H9 (cell line): ENCODE results near the gene DHCR7. TPM values are rescaled to one million over a fixed set of nuclear protein-coding genes. Genes with fewer than 3 reads are reported as not detected.

Experiments used
- DNase-seq: peaks from one replicate; pipeline ENCODE4 v3.0.0-alpha.2; 2017
- H2AFZ ChIP-seq: one replicate; pipeline ENCODE4 v1.6.1; 2013; ENCODE audit warnings: mild to moderate bottlenecking, low read length, control low read depth, moderate library complexity
- H2AK5ac ChIP-seq: 2 replicates; pipeline ENCODE4 v1.6.1; 2013; ENCODE audit warnings: low read length, control low read depth, mixed read lengths; ENCODE audit not compliant: insufficient read length
- H2BK120ac ChIP-seq: one replicate; pipeline ENCODE4 v1.6.1; 2013; ENCODE audit warnings: low read depth, mild to moderate bottlenecking, low read length, control low read depth, inconsistent platforms; ENCODE audit not compliant: poor library complexity, severe bottlenecking
- H2BK12ac ChIP-seq: 2 replicates; pipeline ENCODE4 v1.6.1; 2013; ENCODE audit warnings: low read length, control low read depth, mixed read lengths, low read depth; ENCODE audit not compliant: insufficient read length
- H2BK15ac ChIP-seq: 2 replicates; pipeline ENCODE4 v1.6.1; 2013; ENCODE audit warnings: low read depth, low read length, control low read depth
- H2BK20ac ChIP-seq: one replicate; pipeline ENCODE4 v1.6.1; 2013; ENCODE audit warnings: low read depth, mild to moderate bottlenecking, low read length, control low read depth, inconsistent platforms; ENCODE audit not compliant: poor library complexity, severe bottlenecking
- H2BK5ac ChIP-seq: 2 replicates; pipeline ENCODE4 v1.6.1; 2013; ENCODE audit warnings: low read length, control low read depth, mixed read lengths; ENCODE audit not compliant: insufficient read length
- H3K14ac ChIP-seq: 2 replicates; pipeline ENCODE4 v1.6.1; 2013; ENCODE audit warnings: low read length, control low read depth; ENCODE audit not compliant: insufficient read depth
- H3K18ac ChIP-seq: 2 replicates; pipeline ENCODE4 v1.6.1; 2013; ENCODE audit warnings: low read depth, mild to moderate bottlenecking, mixed read lengths, low read length, control low read depth; ENCODE audit not compliant: insufficient read length
- H3K23ac ChIP-seq: 2 replicates; pipeline ENCODE4 v1.6.1; 2013; ENCODE audit warnings: low read length, control low read depth, mixed read lengths, low read depth; ENCODE audit not compliant: insufficient read length
- H3K23me2 ChIP-seq: 2 replicates; pipeline ENCODE4 v1.6.1; 2013; ENCODE audit warnings: low read depth, mild to moderate bottlenecking, mixed read lengths, low read length, control low read depth; ENCODE audit not compliant: insufficient read length, poor library complexity, severe bottlenecking
- H3K27ac ChIP-seq: 2 replicates; pipeline ENCODE4 v1.5.1; 2013; ENCODE audit warnings: low read length, control low read depth, mixed read lengths, low read depth; ENCODE audit not compliant: insufficient read length
- H3K27me3 ChIP-seq: 2 replicates; pipeline ENCODE4 v1.6.1; 2013; ENCODE audit warnings: low read length, control low read depth, inconsistent platforms; ENCODE audit not compliant: insufficient read depth
- H3K4ac ChIP-seq: 2 replicates; pipeline ENCODE4 v1.6.1; 2013; ENCODE audit warnings: low read depth, mild to moderate bottlenecking, control low read depth, inconsistent platforms, low read length, moderate library complexity
- H3K4me1 ChIP-seq: 2 replicates; pipeline ENCODE4 v1.6.1; 2013; ENCODE audit warnings: low read length, control low read depth, inconsistent platforms; ENCODE audit not compliant: insufficient read depth
- H3K4me2 ChIP-seq: 2 replicates; pipeline ENCODE4 v1.6.1; 2013; ENCODE audit warnings: low read length, control low read depth, mixed read lengths; ENCODE audit not compliant: insufficient read length, insufficient read depth
- H3K56ac ChIP-seq: 2 replicates; pipeline ENCODE4 v1.6.1; 2013; ENCODE audit warnings: low read depth, mild to moderate bottlenecking, mixed read lengths, low read length, control low read depth; ENCODE audit not compliant: insufficient read length
- H3K79me1 ChIP-seq: 2 replicates; pipeline ENCODE4 v1.6.1; 2013; ENCODE audit warnings: low read depth, mild to moderate bottlenecking, moderate library complexity, low read length, control low read depth, inconsistent platforms; ENCODE audit not compliant: insufficient read depth, poor library complexity, severe bottlenecking
- H3K79me2 ChIP-seq: 2 replicates; pipeline ENCODE4 v1.6.1; 2013; ENCODE audit warnings: low read length, control low read depth, inconsistent platforms; ENCODE audit not compliant: insufficient read depth
- H3K9ac ChIP-seq: 2 replicates; pipeline ENCODE4 v1.6.1; 2013; ENCODE audit warnings: low read length, control low read depth, mixed read lengths; ENCODE audit not compliant: insufficient read length; ENCODE audit errors: extremely low read depth
- H3K9me3 ChIP-seq: one replicate; pipeline ENCODE4 v1.6.1; 2013; ENCODE audit warnings: low read depth, low read length, inconsistent platforms; ENCODE audit not compliant: control insufficient read depth
- H3T11ph ChIP-seq: one replicate; pipeline ENCODE4 v1.6.1; 2013; ENCODE audit warnings: mild to moderate bottlenecking, low read length, control low read depth, inconsistent platforms
- H4K20me1 ChIP-seq: one replicate; pipeline ENCODE4 v1.6.1; 2013; ENCODE audit not compliant: control insufficient read depth, insufficient read length, insufficient read depth
- H4K5ac ChIP-seq: 2 replicates; pipeline ENCODE4 v1.6.1; 2013; ENCODE audit warnings: low read depth, mild to moderate bottlenecking, mixed read lengths, low read length, control low read depth; ENCODE audit not compliant: insufficient read length
- H4K8ac ChIP-seq: replicated peaks from 2 replicates; pipeline ENCODE4 v1.6.1; 2013; ENCODE audit warnings: low read length, control low read depth, mixed read lengths, low read depth; ENCODE audit not compliant: insufficient read length
- H4K91ac ChIP-seq: 2 replicates; pipeline ENCODE4 v1.6.1; 2013; ENCODE audit warnings: low read depth, mild to moderate bottlenecking, moderate library complexity, mixed read lengths, low read length, control low read depth; ENCODE audit not compliant: insufficient read length
- H3K27ac Mint-ChIP-seq, 3 experiments: 2 replicates in 2 of 3; 3 replicates in 1 of 3; pipeline ENCODE4 v1.8.0; 2020 to 2021; ENCODE audit warnings: mixed read lengths in 3 of 3, mild to moderate bottlenecking in 1 of 3, moderate library complexity in 1 of 3
- H3K27me3 Mint-ChIP-seq: 2 replicates; pipeline ENCODE4 v1.8.0; 2021; ENCODE audit warnings: low read depth, mild to moderate bottlenecking, moderate library complexity, mixed read lengths
- H3K36me3 Mint-ChIP-seq, 3 experiments: 2 replicates in 2 of 3; 3 replicates in 1 of 3; pipeline ENCODE4 v1.8.0; 2020 to 2021; ENCODE audit warnings: low read depth in 3 of 3, mixed read lengths in 3 of 3; ENCODE audit not compliant: insufficient read depth in 1 of 3
- H3K4me1 Mint-ChIP-seq, 2 experiments: 2 replicates each; pipeline ENCODE4 v1.8.0; 2020; ENCODE audit warnings: mixed read lengths in 2 of 2
- H3K4me3 Mint-ChIP-seq, 2 experiments: 2 replicates in 1 of 2; 3 replicates in 1 of 2; pipeline ENCODE4 v1.8.0; 2020 to 2021; ENCODE audit warnings: mild to moderate bottlenecking in 2 of 2, mixed read lengths in 2 of 2, moderate library complexity in 1 of 2
- H3K9me3 Mint-ChIP-seq, 2 experiments: 2 replicates in 1 of 2; 3 replicates in 1 of 2; pipeline ENCODE4 v1.8.0; 2020; ENCODE audit warnings: mild to moderate bottlenecking in 2 of 2, mixed read lengths in 2 of 2, moderate library complexity in 1 of 2
- CTCF ChIP-seq: fragments of 200-600 bp; sonication (generic); conservative IDR thresholded peaks from 3 replicates; pipeline ENCODE4 v1.8.0; 2021; ENCODE audit warnings: antibody characterized with exemption, mild to moderate bottlenecking
- WGBS: extraction: QIAGEN DNeasy Blood & Tissue Kit; methylation state at CpG from one replicate; pipeline ENCODE4 v1.1.7; 2013; ENCODE audit warnings: missing lambda C conversion rate, low lambda C conversion rate, mixed read lengths; ENCODE audit not compliant: insufficient read length; ENCODE audit errors: extremely low coverage; 5-methylcytosine and 5-hydroxymethylcytosine counted together
- total RNA-seq: library from RNA; stranded (reverse); gene quantifications from 2 replicates; pipeline ENCODE4 v1.2.1, GENCODE V29; 2021

The DHCR7 gene
- total RNA-seq, 1 experiment from 2014 or later, result 124 TPM

- H3K9me3 ChIP-seq, result no peaks in the 10 kb centered on the region
- H3K79me2 ChIP-seq, result no peaks in the 10 kb centered on the region
- no peaks in the 10 kb centered on the region for H3K9me3 Mint-ChIP-seq
- H2BK5ac ChIP-seq, result no peak overlapping the region
- peaks cover 19 to 53% (median 47%) of the 10 kb centered on the region in 3 experiments for H3K36me3 Mint-ChIP-seq
- no peak overlapping the region for H4K5ac ChIP-seq
- no peak overlapping the region for H3K4ac ChIP-seq
- H2BK20ac ChIP-seq, result no peak overlapping the region
- H2BK15ac ChIP-seq, result no peak overlapping the region
- H3K79me1 ChIP-seq, result no peaks in the 10 kb centered on the region
- H3K4me1 ChIP-seq, result no peaks in the 10 kb centered on the region
- H3K56ac ChIP-seq, result no peak overlapping the region
- H4K20me1 ChIP-seq, result no peaks in the 10 kb centered on the region
- H3K9ac ChIP-seq, result no peak overlapping the region
- H4K8ac ChIP-seq, result no peak overlapping the region
- no peak for TF ChIP-seq CTCF
- H3K4me2 ChIP-seq, result no peak overlapping the region
- no peak overlapping the region for H3K14ac ChIP-seq
- H3K23ac ChIP-seq, result no peak overlapping the region
- H4K91ac ChIP-seq, result no peak overlapping the region
- H2AFZ ChIP-seq, result no peak overlapping the region
- H2AK5ac ChIP-seq, result no peak overlapping the region
- H3K27me3 ChIP-seq, result no peaks in the 10 kb centered on the region
- H3K23me2 ChIP-seq, result no peaks in the 10 kb centered on the region
- no peak overlapping the region for H3K18ac ChIP-seq
- H3K27ac Mint-ChIP-seq, result peak overlapping the region in 1 of 3 experiments; percentile 40; a peak in 2 of 7 replicates
- no peak for DNase-seq
- no peak overlapping the region for H2BK12ac ChIP-seq
- H3K4me1 Mint-ChIP-seq, result peaks cover 0 to 3% of the 10 kb centered on the region in 2 experiments; a peak in 1 of 4 replicates
- no peak overlapping the region for H3K27ac ChIP-seq
- no peak overlapping the region for H3K4me3 Mint-ChIP-seq
- WGBS, result no CpG with 5 or more reads among the region's 18 CpGs
- no peak overlapping the region for H2BK120ac ChIP-seq
- H3K27me3 Mint-ChIP-seq, result no peaks in the 10 kb centered on the region; the same call in 1 of the 2 replicates
- H3T11ph ChIP-seq, result no peak overlapping the region
These were observed 13.5 kb downstream of the DHCR7 start for GRCh38 chr11:71434576-71435130.
